HepG2 (cell line): ENCODE measurements around the gene ZNF655. TPM values are rescaled to one million over a fixed set of nuclear protein-coding genes. Genes with fewer than 3 reads are reported as not detected.

Experiments used
- ATAC-seq: fragments of 200-7000 bp; cut with Tn5 transposase; 3 replicates; pipeline ENCODE4 v1.9.1; 2020; ENCODE audit warnings: mild to moderate bottlenecking, moderate library complexity
- BruUV-seq: library from RNA; stranded (reverse); fragments of 400-500 nt; replicated peaks from 2 replicates; lab custom pipeline; 2021; lab: Mats Ljungman, UMichigan
- CTCF ChIA-PET: fragments of 300-600 bp; formaldehyde crosslinking; extraction: SDS; loops from one replicate; lab custom pipeline; 2021; ENCODE audit warnings: low total read pairs, inconsistent platforms, low intra/inter-chr PET ratio; lab: Yijun Ruan, JAX
- POLR2A ChIA-PET: fragments of 350-600 bp; sonication (Branson Sonifier 250); formaldehyde crosslinking; loops from one replicate; lab custom pipeline; 2020; ENCODE audit warnings: antibody characterized with exemption, inconsistent platforms; lab: Yijun Ruan, JAX
- DNase-seq: peaks from one replicate; pipeline ENCODE4 v3.0.0-alpha.2; 2015; ENCODE audit warnings: low spot score
- FAIRE-seq: peaks from 3 replicates; lab custom pipeline; 2011; peaks lifted over from hg19 to GRCh38; lab: Jason Lieb, UNC
- H2AFZ ChIP-seq: one replicate; pipeline ENCODE4 v1.6.1; 2011; ENCODE audit warnings: low read length, inconsistent platforms
- H3K27ac ChIP-seq: fragments of 300-600 bp; 3 replicates; pipeline ENCODE4 v1.8.0; 2011; ENCODE audit warnings: mixed run types, mild to moderate bottlenecking, mixed read lengths, low read length, inconsistent platforms; ENCODE audit not compliant: insufficient read depth; ENCODE audit errors: extremely low read length
- H3K27me3 ChIP-seq, 2 experiments: fragments of 200-600 bp in 1 of 2; 2 replicates in 1 of 2; 3 replicates in 1 of 2; pipeline versions ENCODE4 v1.6.0 to v1.8.0; 2011; ENCODE audit warnings: low read length in 2 of 2, mild to moderate bottlenecking in 2 of 2, moderate library complexity in 2 of 2, inconsistent platforms in 1 of 2; ENCODE audit not compliant: insufficient read depth in 2 of 2, control insufficient read depth in 1 of 2
- H3K36me3 ChIP-seq, 2 experiments: fragments of 200-600 bp in 1 of 2; replicated peaks in 1 of 2; 2 replicates in 1 of 2; 3 replicates in 1 of 2; pipeline versions ENCODE4 v1.5.1 to v1.8.0; 2011; ENCODE audit warnings: low read length in 2 of 2, inconsistent platforms in 1 of 2; ENCODE audit not compliant: insufficient read depth in 2 of 2, control insufficient read depth in 1 of 2
- H3K4me1 ChIP-seq: 2 replicates; pipeline ENCODE4 v1.5.1; 2012; ENCODE audit warnings: low read length, inconsistent platforms; ENCODE audit not compliant: insufficient read depth
- H3K4me2 ChIP-seq: 2 replicates; pipeline ENCODE4 v1.6.0; 2011; ENCODE audit warnings: low read depth, low read length, inconsistent platforms
- H3K4me3 ChIP-seq, 3 experiments: fragments of 200-600 bp in 1 of 3; sonication (generic), shearing (Covaris generic) in 1 of 3; replicated peaks in 1 of 3; 2 replicates each; pipeline ENCODE4 v1.5.1; 2011 to 2016; ENCODE audit warnings: low read length in 3 of 3, inconsistent platforms in 2 of 3, low read depth in 2 of 3, mild to moderate bottlenecking in 2 of 3, control low read depth in 1 of 3, mixed read lengths in 1 of 3; ENCODE audit not compliant: insufficient read depth in 1 of 3
- H3K79me2 ChIP-seq: one replicate; pipeline ENCODE4 v1.6.1; 2011; ENCODE audit warnings: low read length, inconsistent platforms; ENCODE audit not compliant: insufficient read depth
- H3K9ac ChIP-seq: 2 replicates; pipeline ENCODE4 v1.6.0; 2011; ENCODE audit warnings: mild to moderate bottlenecking, low read depth, low read length, inconsistent platforms; ENCODE audit not compliant: insufficient read depth
- H3K9me3 ChIP-seq: 2 replicates; pipeline ENCODE4 v1.5.1; 2012; ENCODE audit warnings: mild to moderate bottlenecking, low read length
- H4K20me1 ChIP-seq: 2 replicates; pipeline ENCODE4 v1.6.0; 2011; ENCODE audit warnings: inconsistent platforms, mild to moderate bottlenecking, low read length, moderate library complexity; ENCODE audit not compliant: insufficient read depth
- NFKB2 ChIP-seq: sonication (generic); formaldehyde crosslinking; IDR thresholded peaks from 2 replicates; pipeline ENCODE4 v1.4.0; 2020; ENCODE audit warnings: missing genetic modification reagents, borderline replicate concordance
- PITX1 ChIP-seq: sonication (generic); formaldehyde crosslinking; IDR thresholded peaks from 2 replicates; pipeline ENCODE4 v1.5.1; 2020; ENCODE audit warnings: mild to moderate bottlenecking, missing genetic modification reagents
- TARDBP ChIP-seq: sonication (generic); formaldehyde crosslinking; IDR thresholded peaks from 2 replicates; pipeline ENCODE4 v1.8.0; 2022; ENCODE audit warnings: mild to moderate bottlenecking, missing genetic modification reagents
- ZNF34 ChIP-seq: sonication (generic); formaldehyde crosslinking; IDR thresholded peaks from 2 replicates; pipeline ENCODE4 v1.4.0; 2020; ENCODE audit warnings: mild to moderate bottlenecking, missing genetic modification reagents, borderline replicate concordance
- ZNF556 ChIP-seq: sonication (generic); formaldehyde crosslinking; IDR thresholded peaks from 2 replicates; pipeline ENCODE4 v1.4.0; 2020; ENCODE audit warnings: mild to moderate bottlenecking, missing genetic modification reagents, borderline replicate concordance
- ZNF761 ChIP-seq: sonication (generic); formaldehyde crosslinking; conservative IDR thresholded peaks from 2 replicates; pipeline ENCODE4 v1.4.0; 2020; ENCODE audit warnings: mild to moderate bottlenecking, missing genetic modification reagents
- WGBS: methylation state at CpG from one replicate; pipeline ENCODE4 v1.1.6; 2017; ENCODE audit warnings: low lambda C conversion rate; 5-methylcytosine and 5-hydroxymethylcytosine counted together
- in situ Hi-C: cut with HindIII; loops from 2 replicates; pipeline ENCODE4 v1.10.0; 2017; ENCODE audit warnings: low pct_unique_long_range_greater_than_20kb; ENCODE audit not compliant: extremely low pct_ligation_motif_present
- intact Hi-C: fragments of 100-400 bp; cut with micrococcal nuclease; formaldehyde crosslinking; loops from one replicate; pipeline ENCODE4 v1.10.0; 2022; ENCODE audit not compliant: unreplicated experiment
- polyA plus RNA-seq, 8 experiments: library from polyadenylated mRNA; depleted of rRNA in 3 of 8; stranded (reverse) in 7 of 8; unstranded in 1 of 8; fragments of >200 nt; fragmentation: Illumina TruSeq in 4 of 8; extraction: Trizol in 4 of 8; gene quantifications; 2 replicates each; pipeline versions ENCODE4 v1.2.1 to v1.2.3, GENCODE V29; 2011 to 2016; ENCODE audit warnings: low read depth in 4 of 8, missing spikeins in 1 of 8, mixed read lengths in 1 of 8; ENCODE audit not compliant: insufficient read depth in 1 of 8
- total RNA-seq, 5 experiments: library from RNA; depleted of rRNA; stranded (reverse); fragments of >200 nt; fragmentation: Illumina TruSeq; extraction: Trizol; gene quantifications; 2 replicates each; pipeline ENCODE4 v1.2.3, GENCODE V29; 2016; ENCODE audit warnings: low read depth in 1 of 5
- TF ChIP-seq, protein P1 (sequence below): sonication (generic); formaldehyde crosslinking; IDR thresholded peaks from 2 replicates; pipeline ENCODE4 v1.4.0; 2020; ENCODE audit warnings: missing genetic modification reagents, borderline replicate concordance
- TF ChIP-seq, protein P2 (sequence below): IDR thresholded peaks from 2 replicates; pipeline ENCODE4 v1.6.1; 2012; ENCODE audit warnings: low read depth, low read length, improper control_type of control experiment

Gene ZNF655
- total and polyA plus RNA-seq, 2 of the 13 experiments (the other 11 are each of a cell fraction or from before 2014, with no cell fraction given) = 53.4 to 75.6 TPM

DNA sequence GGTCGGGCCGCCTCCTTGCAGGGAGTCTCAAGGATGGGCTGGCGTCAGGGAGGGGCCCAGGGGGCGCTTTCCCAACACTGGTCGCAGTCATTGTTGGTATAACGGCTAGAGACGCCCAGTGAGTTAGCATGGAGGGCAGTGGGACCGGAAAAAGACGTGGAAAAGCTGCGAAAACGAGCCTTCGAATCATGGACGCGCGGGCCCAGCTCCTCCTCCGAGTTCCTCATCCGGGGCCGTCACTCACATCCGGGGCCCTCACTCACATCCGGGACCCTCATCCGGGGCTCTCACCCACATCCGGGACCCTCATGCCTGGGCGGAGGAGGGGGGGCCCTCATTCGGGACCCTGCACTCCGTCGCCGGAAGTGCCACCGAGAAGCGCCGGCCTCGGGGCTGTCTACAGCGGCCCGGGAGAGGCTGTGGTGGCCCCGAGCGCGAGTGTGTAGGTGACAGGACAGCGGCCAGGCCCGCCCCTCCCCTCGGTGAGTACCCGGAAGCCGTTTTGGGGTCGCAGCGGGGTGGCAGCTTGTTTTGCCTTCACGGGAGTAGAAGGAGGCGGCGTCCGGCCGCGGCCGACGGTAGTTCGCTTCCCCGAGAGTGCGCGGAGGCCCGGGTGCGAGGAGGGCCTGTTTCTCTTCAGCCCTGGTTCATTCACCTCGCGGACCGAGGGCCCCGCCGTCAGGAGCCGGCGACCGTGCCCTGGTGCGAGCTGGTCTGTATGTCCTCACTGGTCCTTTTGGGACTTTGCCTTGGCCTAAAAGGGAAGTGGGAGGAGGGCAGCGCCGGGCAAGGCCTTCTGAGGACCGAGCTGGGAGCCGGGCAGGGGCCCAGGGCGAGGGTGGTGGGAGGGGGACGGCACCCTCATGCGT, at the start of gene ZNF655 (continued):
- TF ChIP-seq NFKB2 = peak; percentile 75; the same call in 1 of the 2 replicates
- TF ChIP-seq ZNF761 (CRISPR knock-in tag) = peak; percentile 30; the same call in 1 of the 2 replicates
- TF ChIP-seq, protein P1, sequence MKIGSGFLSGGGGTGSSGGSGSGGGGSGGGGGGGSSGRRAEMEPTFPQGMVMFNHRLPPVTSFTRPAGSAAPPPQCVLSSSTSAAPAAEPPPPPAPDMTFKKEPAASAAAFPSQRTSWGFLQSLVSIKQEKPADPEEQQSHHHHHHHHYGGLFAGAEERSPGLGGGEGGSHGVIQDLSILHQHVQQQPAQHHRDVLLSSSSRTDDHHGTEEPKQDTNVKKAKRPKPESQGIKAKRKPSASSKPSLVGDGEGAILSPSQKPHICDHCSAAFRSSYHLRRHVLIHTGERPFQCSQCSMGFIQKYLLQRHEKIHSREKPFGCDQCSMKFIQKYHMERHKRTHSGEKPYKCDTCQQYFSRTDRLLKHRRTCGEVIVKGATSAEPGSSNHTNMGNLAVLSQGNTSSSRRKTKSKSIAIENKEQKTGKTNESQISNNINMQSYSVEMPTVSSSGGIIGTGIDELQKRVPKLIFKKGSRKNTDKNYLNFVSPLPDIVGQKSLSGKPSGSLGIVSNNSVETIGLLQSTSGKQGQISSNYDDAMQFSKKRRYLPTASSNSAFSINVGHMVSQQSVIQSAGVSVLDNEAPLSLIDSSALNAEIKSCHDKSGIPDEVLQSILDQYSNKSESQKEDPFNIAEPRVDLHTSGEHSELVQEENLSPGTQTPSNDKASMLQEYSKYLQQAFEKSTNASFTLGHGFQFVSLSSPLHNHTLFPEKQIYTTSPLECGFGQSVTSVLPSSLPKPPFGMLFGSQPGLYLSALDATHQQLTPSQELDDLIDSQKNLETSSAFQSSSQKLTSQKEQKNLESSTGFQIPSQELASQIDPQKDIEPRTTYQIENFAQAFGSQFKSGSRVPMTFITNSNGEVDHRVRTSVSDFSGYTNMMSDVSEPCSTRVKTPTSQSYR (CRISPR knock-in tag) = no peak; the same call in 1 of the 2 replicates
- TF ChIP-seq TARDBP (CRISPR knock-in tag) = peak; percentile 64; the same call in 1 of the 2 replicates

DNA sequence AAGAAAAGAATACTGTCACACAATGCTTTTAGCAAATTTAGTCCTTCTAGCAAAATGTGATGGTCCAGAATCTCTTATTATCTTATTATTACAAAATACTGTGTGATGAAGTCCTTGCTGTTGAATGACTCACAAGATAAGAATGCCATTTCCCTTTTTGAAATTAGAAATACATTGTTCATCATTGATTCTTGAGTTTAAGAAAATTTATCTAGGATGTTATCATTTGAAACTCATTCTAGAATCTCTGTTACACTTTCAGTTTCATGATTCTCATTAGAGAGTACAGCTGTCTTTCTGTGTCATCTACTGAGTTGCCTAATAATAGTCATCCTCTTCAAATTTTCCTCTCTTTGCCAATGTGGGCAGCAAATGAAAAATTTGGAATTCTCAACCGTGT, 44.4 kb upstream of the ZNF655 start:
- no peak overlapping the region for H3K27ac ChIP-seq
- no peak for DNase-seq
- no peaks in the 10 kb centered on the region for H3K4me1 ChIP-seq
- WGBS = 97% methylated on average over 1 of the region's 1 CpG
- H3K79me2 ChIP-seq = no peaks in the 10 kb centered on the region
- ATAC-seq = no peak
- no peak overlapping the region for H3K4me3 ChIP-seq
- no peak overlapping the region for H3K4me2 ChIP-seq
- no peak for FAIRE-seq
- POLR2A ChIA-PET = no interaction called here
- no TSS peak for BruUV-seq
- intact Hi-C loops (no loop called here), in situ Hi-C loops (no loop called here)
- no peaks in the 10 kb centered on the region for H4K20me1 ChIP-seq
- no peak overlapping the region for H3K9ac ChIP-seq
- no peaks in the 10 kb centered on the region for H3K27me3 ChIP-seq
- peaks cover 8 to 43% of the 10 kb centered on the region in 2 experiments for H3K36me3 ChIP-seq
- no peak overlapping the region for H2AFZ ChIP-seq
- CTCF ChIA-PET = no interaction called here
- H3K9me3 ChIP-seq = no peaks in the 10 kb centered on the region
- TF ChIP-seq ZNF556 (CRISPR knock-in tag) (no peak), ZNF34 (CRISPR knock-in tag) (no peak), PITX1 (CRISPR knock-in tag) (no peak)
- TF ChIP-seq, protein P2, sequence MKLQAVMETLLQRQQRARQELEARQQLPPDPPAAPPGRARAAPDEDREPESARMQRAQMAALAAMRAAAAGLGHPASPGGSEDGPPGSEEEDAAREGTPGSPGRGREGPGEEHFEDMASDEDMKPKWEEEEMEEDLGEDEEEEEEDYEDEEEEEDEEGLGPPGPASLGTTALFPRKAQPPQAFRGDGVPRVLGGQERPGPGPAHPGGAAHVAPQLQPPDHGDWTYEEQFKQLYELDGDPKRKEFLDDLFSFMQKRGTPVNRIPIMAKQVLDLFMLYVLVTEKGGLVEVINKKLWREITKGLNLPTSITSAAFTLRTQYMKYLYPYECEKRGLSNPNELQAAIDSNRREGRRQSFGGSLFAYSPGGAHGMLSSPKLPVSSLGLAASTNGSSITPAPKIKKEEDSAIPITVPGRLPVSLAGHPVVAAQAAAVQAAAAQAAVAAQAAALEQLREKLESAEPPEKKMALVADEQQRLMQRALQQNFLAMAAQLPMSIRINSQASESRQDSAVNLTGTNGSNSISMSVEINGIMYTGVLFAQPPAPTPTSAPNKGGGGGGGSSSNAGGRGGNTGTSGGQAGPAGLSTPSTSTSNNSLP = no peak
